Measurements from ENCODE around the gene COMMD9.

- TF ChIP-seq CTCF (IDR thresholded peaks at IDR 0.05) (no peak), POLR2A (IDR thresholded peaks at IDR 0.05) (no peak)
These were observed 39.9 kb upstream of the COMMD9 start for GRCh38 chr11:36328966-36329673.
